22Rv1 (cell line): ENCODE data around the gene CHRNB1.

ENCODE experiments used
- H3K27ac ChIP-seq: fragments of 450-650 bp; 2 replicates; pipeline ENCODE4 v1.5.1; 2017
- CTCF ChIP-seq: fragments of 450-650 bp; IDR thresholded peaks from 2 replicates; pipeline ENCODE4 v1.5.1; 2017; ENCODE audit warnings: mild to moderate bottlenecking
- ZFX ChIP-seq: fragments of 450-650 bp; IDR thresholded peaks from 2 replicates; pipeline ENCODE4 v1.6.1; 2017; ENCODE audit warnings: antibody characterized with exemption, borderline replicate concordance

Gene CHRNB1

GRCh38 chr17:7439462-7440112, 5.3 kb upstream of the CHRNB1 start, which contains the start of gene FGF11:
Gene FGF11 (plus strand): TSS chr17:7439512. CDS start chr17:7439621, 109 bp downstream.
- H3K27ac ChIP-seq: peak within 1 kb of the TSS; percentile 92
- no peak for TF ChIP-seq ZFX
- TF ChIP-seq CTCF: no peak

- no peak overlapping the region for H3K27ac ChIP-seq
Observed at GRCh38 chr17:7440113-7440833, 4.6 kb upstream of the CHRNB1 start.

GRCh38 chr17:7440834-7441195, 4.0 kb upstream of the CHRNB1 start:
- no peak overlapping the region for H3K27ac ChIP-seq
- TF ChIP-seq CTCF (no peak), ZFX (no peak)

More at GRCh38 chr17:7440113-7440833, 4.6 kb upstream of the CHRNB1 start:
- no peak for TF ChIP-seq ZFX
- TF ChIP-seq CTCF: no peak

- TF ChIP-seq CTCF (no peak), ZFX (no peak)
- H3K27ac ChIP-seq: no peak overlapping the region
Observed at GRCh38 chr17:7441266-7441665, 3.6 kb upstream of the CHRNB1 start.

- H3K27ac ChIP-seq: no peak overlapping the region
- TF ChIP-seq CTCF (no peak), ZFX (no peak)
Observed at GRCh38 chr17:7442142-7442541, 2.7 kb upstream of the CHRNB1 start.

GRCh38 chr17:7443499-7444485, 1.1 kb upstream of the CHRNB1 start:
- H3K27ac ChIP-seq: peak overlapping the region; percentile 24; the same call in 1 of the 2 replicates
- TF ChIP-seq ZFX (no peak), CTCF (no peak)
